Ascending aorta (tissue), 2 donors: Measurements from ENCODE around the gene PPFIBP2. TPM values are rescaled to one million over a fixed set of nuclear protein-coding genes. Genes with fewer than 3 reads are reported as not detected.

Experiments
- DNase-seq, 2 donors: peaks; one replicate each; pipeline ENCODE4 v3.0.0-alpha.2; 2019; ENCODE audit warnings: low spot score in 2 of 2
- H3K27ac ChIP-seq, 2 donors: fragments of 200-600 bp; sonication (generic); one replicate each; pipeline ENCODE4 v1.5.1; 2016 to 2017; ENCODE audit warnings: mild to moderate bottlenecking in 1 of 2
- H3K27me3 ChIP-seq: fragments of 200-600 bp; sonication (generic); one replicate; pipeline ENCODE4 v1.5.1; 2017
- H3K36me3 ChIP-seq, 2 donors: fragments of 200-600 bp; sonication (generic); one replicate each; pipeline ENCODE4 v1.5.1; 2016
- H3K4me1 ChIP-seq, 2 donors: fragments of 200-600 bp; sonication (generic); one replicate each; pipeline ENCODE4 v1.5.1; 2016 to 2017; ENCODE audit warnings: mild to moderate bottlenecking in 1 of 2
- H3K4me3 ChIP-seq, 2 donors: fragments of 200-600 bp; sonication (generic); one replicate each; pipeline ENCODE4 v1.5.1; 2016 to 2017; ENCODE audit warnings: mild to moderate bottlenecking in 1 of 2
- H3K9me3 ChIP-seq, 2 donors: fragments of 200-600 bp; sonication (generic); one replicate each; pipeline ENCODE4 v1.5.1; 2016
- CTCF ChIP-seq, 3 experiments: fragments of 200-600 bp in 2 of 3; fragments of 450-650 bp in 1 of 3; sonication (generic) in 2 of 3; IDR thresholded peaks; one replicate each; pipeline ENCODE4 v1.5.1; 2016 to 2019; ENCODE audit warnings: antibody characterized with exemption in 3 of 3, mild to moderate bottlenecking in 1 of 3, moderate library complexity in 1 of 3
- intact Hi-C: fragments of 100-400 bp; cut with DNase I; formaldehyde crosslinking; loops from one replicate; pipeline ENCODE4 v1.15.1; 2023
- total RNA-seq: library from RNA; depleted of rRNA; stranded (reverse); fragments of >200 nt; gene quantifications from one replicate; pipeline ENCODE4 v1.1.0, GENCODE V29; 2016

The PPFIBP2 gene
- total RNA-seq, 1 donor from 2014 or later = 4.2 TPM

GRCh38 chr11:7555052-7555699 is 41.4 kb downstream of the PPFIBP2 start:
- Histone ChIP-seq H3K4me1 (no peaks in the 10 kb centered on the region), H3K27ac (no peak overlapping the region), H3K9me3 (no peaks in the 10 kb centered on the region), H3K4me3 (no peak overlapping the region), H3K36me3 (no peaks in the 10 kb centered on the region), H3K27me3 (no peaks in the 10 kb centered on the region)
- intact Hi-C loops = no loop called here
- TF ChIP-seq CTCF (IDR thresholded peaks at IDR 0.05) = no peak
- DNase-seq = no peak

GRCh38 chr11:7558046-7558445 is 44.2 kb downstream of the PPFIBP2 start:
- Histone ChIP-seq H3K27ac (no peak overlapping the region), H3K4me1 (no peaks in the 10 kb centered on the region), H3K4me3 (no peak overlapping the region), H3K9me3 (no peaks in the 10 kb centered on the region), H3K36me3 (no peaks in the 10 kb centered on the region), H3K27me3 (no peaks in the 10 kb centered on the region)
- no peak for TF ChIP-seq CTCF (IDR thresholded peaks at IDR 0.05)
- intact Hi-C loops = no loop called here
- DNase-seq = no peak

DNA sequence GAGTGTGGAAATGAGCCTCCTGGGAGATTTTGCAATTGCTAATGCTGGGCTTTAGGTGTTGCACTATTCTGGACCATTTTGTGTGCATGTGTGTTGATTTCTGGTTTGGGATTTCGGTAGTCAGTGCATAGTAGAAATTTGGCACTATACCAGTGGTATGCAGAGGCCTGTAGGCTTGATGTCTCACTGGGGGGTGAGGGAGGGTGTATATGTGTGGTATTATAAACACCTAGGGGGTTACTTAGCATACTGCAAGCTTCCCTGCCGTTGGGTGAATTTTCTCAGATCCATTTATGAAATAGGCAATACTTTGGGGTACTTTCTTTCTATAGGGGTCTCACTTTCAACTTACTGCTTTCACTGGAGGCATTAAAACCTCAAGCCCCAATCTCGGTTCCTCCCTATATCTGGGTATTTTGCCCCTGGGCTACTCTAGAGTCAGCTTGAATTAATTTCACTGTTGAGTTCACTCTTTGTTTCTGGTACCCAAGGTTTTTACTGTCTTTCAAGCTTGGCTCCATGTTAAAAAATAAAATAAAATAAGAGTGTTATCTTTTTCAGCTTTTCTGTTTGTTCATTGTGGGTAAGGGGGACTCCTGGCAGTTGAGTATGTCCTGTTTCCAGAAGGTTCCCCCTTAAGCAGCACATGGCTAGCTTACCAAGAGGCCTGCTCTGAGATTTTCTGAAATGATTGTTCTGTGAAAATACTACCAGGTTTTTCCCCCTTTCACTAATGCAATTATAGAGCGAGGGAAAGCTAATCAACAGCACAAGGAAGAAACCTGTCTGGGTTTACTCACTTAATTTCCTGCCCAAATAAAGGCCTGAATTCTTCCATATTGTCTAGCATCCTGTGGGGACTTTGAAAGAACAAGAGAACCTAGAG is 45.8 kb downstream of the PPFIBP2 start:
- Histone ChIP-seq H3K4me3 (no peak overlapping the region), H3K36me3 (no peaks in the 10 kb centered on the region), H3K27me3 (no peaks in the 10 kb centered on the region), H3K9me3 (no peaks in the 10 kb centered on the region), H3K27ac (no peak overlapping the region), H3K4me1 (no peaks in the 10 kb centered on the region)
- no peak for TF ChIP-seq CTCF (IDR thresholded peaks at IDR 0.05)
- intact Hi-C loops = no loop called here
- no peak for DNase-seq

GRCh38 chr11:7561562-7561961 is 47.8 kb downstream of the PPFIBP2 start:
- no peak for DNase-seq
- TF ChIP-seq CTCF (IDR thresholded peaks at IDR 0.05) = no peak
- H3K36me3 ChIP-seq = no peaks in the 10 kb centered on the region

DNA sequence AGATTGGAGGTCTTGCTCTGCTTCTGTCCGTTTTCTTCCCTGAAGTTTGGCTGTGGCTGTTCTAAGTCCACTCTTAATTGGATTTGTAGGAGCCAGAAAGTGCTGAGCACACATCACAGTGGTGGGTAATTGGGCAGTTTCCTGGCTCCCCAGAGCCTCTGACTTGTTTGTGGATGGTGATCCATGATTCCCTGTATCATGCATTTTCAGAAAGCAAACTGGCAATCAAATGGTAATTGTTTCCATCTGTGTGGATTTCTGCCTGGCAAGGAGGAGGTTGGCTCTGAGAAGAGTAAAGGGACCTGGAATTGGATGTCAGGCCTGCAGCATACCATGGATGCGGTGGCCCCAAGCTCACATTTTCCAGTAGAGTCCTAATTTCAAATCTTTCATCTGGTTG is 49.5 kb downstream of the PPFIBP2 start:
- Histone ChIP-seq H3K4me3 (no peak overlapping the region), H3K9me3 (no peaks in the 10 kb centered on the region), H3K27me3 (no peaks in the 10 kb centered on the region), H3K27ac (no peak overlapping the region), H3K36me3 (no peaks in the 10 kb centered on the region), H3K4me1 (no peaks in the 10 kb centered on the region)
- peak in 1 of 2 donors; percentile 21 for DNase-seq
- intact Hi-C loops = no loop called here
- TF ChIP-seq CTCF (IDR thresholded peaks at IDR 0.05) = no peak

More at GRCh38 chr11:7561562-7561961, 47.8 kb downstream of the PPFIBP2 start:
- intact Hi-C loops = no loop called here
- Histone ChIP-seq H3K27ac (no peak overlapping the region), H3K4me1 (no peaks in the 10 kb centered on the region), H3K27me3 (no peaks in the 10 kb centered on the region), H3K4me3 (no peak overlapping the region), H3K9me3 (no peaks in the 10 kb centered on the region)
